PC-9 (cell line): Measurements from ENCODE around the gene OPHN1. TPM values are rescaled to one million over a fixed set of nuclear protein-coding genes. Genes with fewer than 3 reads are reported as not detected.

Experiments
- BruUV-seq: library from RNA; stranded (reverse); fragments of 400-500 nt; replicated peaks from 2 replicates; lab custom pipeline; 2021; lab: Mats Ljungman, UMichigan
- CTCF ChIA-PET: fragments of 300-600 bp; sonication (Branson Sonifier 250); formaldehyde crosslinking; loops from one replicate; lab custom pipeline; 2022; ENCODE audit warnings: antibody characterized with exemption; lab: Charles Lee
- POLR2A ChIA-PET: fragments of 300-600 bp; sonication (Branson Sonifier 250); formaldehyde crosslinking; loops from one replicate; lab custom pipeline; 2022; ENCODE audit warnings: antibody characterized with exemption; ENCODE audit not compliant: unreplicated experiment; lab: Charles Lee
- DNase-seq, 2 experiments: peaks; one replicate each; pipeline versions ENCODE4 v3.0.0 to v3.0.0-alpha.2; 2015 to 2022; ENCODE audit warnings: mixed read lengths in 1 of 2
- H2AFZ ChIP-seq: fragments of 200-600 bp; sonication (generic); 2 replicates; pipeline ENCODE4 v1.8.1; 2017; ENCODE audit warnings: antibody characterized with exemption
- H3F3A ChIP-seq: fragments of 200-600 bp; sonication (generic); 2 replicates; pipeline ENCODE4 v1.8.1; 2017; ENCODE audit warnings: antibody characterized with exemption, mild to moderate bottlenecking, low read depth; ENCODE audit not compliant: insufficient read depth
- H3K27ac ChIP-seq: fragments of 200-600 bp; sonication (generic); 2 replicates; pipeline ENCODE4 v1.6.1; 2016; ENCODE audit warnings: mixed run types
- H3K27me3 ChIP-seq: fragments of 200-600 bp; sonication (generic); 2 replicates; pipeline ENCODE4 v1.6.1; 2016; ENCODE audit warnings: low read depth, mixed run types; ENCODE audit not compliant: insufficient read depth
- H3K36me3 ChIP-seq: fragments of 200-600 bp; sonication (generic); 2 replicates; pipeline ENCODE4 v1.6.1; 2016; ENCODE audit warnings: low read depth, mixed run types
- H3K4me1 ChIP-seq: fragments of 200-600 bp; sonication (generic); replicated peaks from 2 replicates; pipeline ENCODE4 v1.6.1; 2016; ENCODE audit warnings: mixed run types; ENCODE audit not compliant: insufficient read depth
- H3K4me2 ChIP-seq: fragments of 200-600 bp; sonication (generic); 2 replicates; pipeline ENCODE4 v1.6.1; 2017; ENCODE audit warnings: mixed run types
- H3K4me3 ChIP-seq: fragments of 200-600 bp; sonication (generic); 2 replicates; pipeline ENCODE4 v1.6.1; 2016; ENCODE audit warnings: mixed run types
- H3K79me2 ChIP-seq: fragments of 200-600 bp; sonication (generic); 2 replicates; pipeline ENCODE4 v1.6.1; 2017; ENCODE audit warnings: low read depth, mixed run types
- H3K9me2 ChIP-seq: fragments of 200-600 bp; sonication (generic); 2 replicates; pipeline ENCODE4 v1.8.1; 2017; ENCODE audit warnings: mild to moderate bottlenecking; ENCODE audit not compliant: insufficient read depth
- H3K9me3 ChIP-seq: fragments of 200-600 bp; sonication (generic); 2 replicates; pipeline ENCODE4 v1.8.1; 2016; ENCODE audit warnings: low read depth; ENCODE audit not compliant: insufficient read depth
- H4K20me1 ChIP-seq: fragments of 200-600 bp; sonication (generic); 2 replicates; pipeline ENCODE4 v1.8.1; 2017; ENCODE audit not compliant: insufficient read depth
- CTCF ChIP-seq: fragments of 200-600 bp; sonication (generic); conservative IDR thresholded peaks from 2 replicates; pipeline ENCODE4 v1.6.1; 2017; ENCODE audit warnings: mixed run types, antibody characterized with exemption, mild to moderate bottlenecking, moderate library complexity
- EZH2 ChIP-seq: fragments of 200-600 bp; sonication (generic); IDR thresholded peaks from 2 replicates; pipeline ENCODE4 v1.8.0; 2017; ENCODE audit warnings: antibody characterized with exemption, low read depth
- intact Hi-C: fragments of 100-400 bp; cut with micrococcal nuclease; formaldehyde crosslinking; loops from one replicate; pipeline ENCODE4 v1.10.0; 2022; ENCODE audit not compliant: unreplicated experiment
- total RNA-seq: library from RNA; stranded (reverse); gene quantifications from 2 replicates; pipeline ENCODE4 v1.2.3, GENCODE V29; 2021

Gene OPHN1
- total RNA-seq, 1 experiment from 2014 or later: 9.3 TPM

- H3K9me2 ChIP-seq: no peaks in the 10 kb centered on the region
- no peaks in the 10 kb centered on the region for H3F3A ChIP-seq
- no peaks in the 10 kb centered on the region for H3K79me2 ChIP-seq
- intact Hi-C loops: no loop called here
- TF ChIP-seq EZH2 (no peak), CTCF (no peak)
- H3K36me3 ChIP-seq: no peaks in the 10 kb centered on the region
- ChIA-PET POLR2A (no interaction called here), CTCF (no interaction called here)
- H3K27ac ChIP-seq: no peak overlapping the region
- H3K27me3 ChIP-seq: no peaks in the 10 kb centered on the region
- H4K20me1 ChIP-seq: no peaks in the 10 kb centered on the region
- no peak overlapping the region for H3K4me3 ChIP-seq
- H3K4me1 ChIP-seq: no peaks in the 10 kb centered on the region
- no peak overlapping the region for H2AFZ ChIP-seq
- no TSS peak for BruUV-seq
- DNase-seq: no peak
- H3K4me2 ChIP-seq: no peak overlapping the region
- no peaks in the 10 kb centered on the region for H3K9me3 ChIP-seq
Measured at GRCh38 chrX:68098431-68098830, 334.9 kb downstream of the OPHN1 start.

GRCh38 chrX:68090266-68090665 lies 343.0 kb downstream of the OPHN1 start:
- Histone ChIP-seq H4K20me1 (no peaks in the 10 kb centered on the region), H3K4me3 (no peak overlapping the region), H3K4me1 (no peaks in the 10 kb centered on the region), H2AFZ (no peak overlapping the region), H3K27ac (no peak overlapping the region), H3F3A (no peaks in the 10 kb centered on the region), H3K9me2 (no peaks in the 10 kb centered on the region), H3K4me2 (no peak overlapping the region), H3K9me3 (no peaks in the 10 kb centered on the region), H3K36me3 (no peaks in the 10 kb centered on the region), H3K79me2 (no peaks in the 10 kb centered on the region), H3K27me3 (no peaks in the 10 kb centered on the region)
- no TSS peak for BruUV-seq
- DNase-seq: no peak
- intact Hi-C loops: no loop called here
- ChIA-PET CTCF (no interaction called here), POLR2A (no interaction called here)
- no peak for TF ChIP-seq EZH2
- TF ChIP-seq CTCF: no peak

GRCh38 chrX:68087526-68087925 lies 345.8 kb downstream of the OPHN1 start:
- H3F3A ChIP-seq: no peaks in the 10 kb centered on the region
- no peak for DNase-seq
- no peaks in the 10 kb centered on the region for H3K4me1 ChIP-seq
- no peak overlapping the region for H3K4me2 ChIP-seq
- CTCF ChIA-PET: no interaction called here
- H3K27ac ChIP-seq: no peak overlapping the region
- POLR2A ChIA-PET: interaction anchor here (0.7 kb wide), 1 partner anchor 623 kb away, joined by 3 read pairs; no protein-coding TSS in a partner anchor
- no peak overlapping the region for H2AFZ ChIP-seq
- H3K27me3 ChIP-seq: no peaks in the 10 kb centered on the region
- no peak for TF ChIP-seq EZH2
- no peak for TF ChIP-seq CTCF
- H3K79me2 ChIP-seq: no peaks in the 10 kb centered on the region
- no peaks in the 10 kb centered on the region for H3K9me3 ChIP-seq
- no peak overlapping the region for H3K4me3 ChIP-seq
- no peaks in the 10 kb centered on the region for H4K20me1 ChIP-seq
- intact Hi-C loops: no loop called here
- H3K9me2 ChIP-seq: no peaks in the 10 kb centered on the region
- H3K36me3 ChIP-seq: no peaks in the 10 kb centered on the region
- BruUV-seq: no TSS peak
